Measurements from ENCODE around the gene TTC28.

DNA sequence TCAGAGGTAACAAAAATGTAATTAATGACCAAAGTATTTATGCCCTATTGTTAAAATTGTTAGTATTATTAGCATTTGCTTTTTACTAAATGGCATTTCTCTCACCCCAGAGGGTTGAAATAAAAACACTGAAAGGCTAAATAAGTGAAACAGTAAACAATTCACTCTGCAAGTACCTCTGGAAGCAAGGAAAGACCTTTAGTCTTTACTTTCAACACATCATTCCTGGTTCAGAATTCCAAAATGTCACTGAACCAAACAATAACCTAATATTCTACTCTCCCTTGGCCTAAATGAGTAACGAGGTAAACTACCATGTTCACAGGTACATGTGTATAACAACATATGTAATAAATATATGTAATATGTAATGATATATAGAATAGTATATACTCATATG, 369.3 kb downstream of the TTC28 start:
- TF ChIP-seq CTCF (IDR thresholded peaks at IDR 0.05) (no peak), POLR2A (IDR thresholded peaks at IDR 0.05) (no peak)
